Measurements from ENCODE around the gene CCPG1.

CCPG1 gene

DNA sequence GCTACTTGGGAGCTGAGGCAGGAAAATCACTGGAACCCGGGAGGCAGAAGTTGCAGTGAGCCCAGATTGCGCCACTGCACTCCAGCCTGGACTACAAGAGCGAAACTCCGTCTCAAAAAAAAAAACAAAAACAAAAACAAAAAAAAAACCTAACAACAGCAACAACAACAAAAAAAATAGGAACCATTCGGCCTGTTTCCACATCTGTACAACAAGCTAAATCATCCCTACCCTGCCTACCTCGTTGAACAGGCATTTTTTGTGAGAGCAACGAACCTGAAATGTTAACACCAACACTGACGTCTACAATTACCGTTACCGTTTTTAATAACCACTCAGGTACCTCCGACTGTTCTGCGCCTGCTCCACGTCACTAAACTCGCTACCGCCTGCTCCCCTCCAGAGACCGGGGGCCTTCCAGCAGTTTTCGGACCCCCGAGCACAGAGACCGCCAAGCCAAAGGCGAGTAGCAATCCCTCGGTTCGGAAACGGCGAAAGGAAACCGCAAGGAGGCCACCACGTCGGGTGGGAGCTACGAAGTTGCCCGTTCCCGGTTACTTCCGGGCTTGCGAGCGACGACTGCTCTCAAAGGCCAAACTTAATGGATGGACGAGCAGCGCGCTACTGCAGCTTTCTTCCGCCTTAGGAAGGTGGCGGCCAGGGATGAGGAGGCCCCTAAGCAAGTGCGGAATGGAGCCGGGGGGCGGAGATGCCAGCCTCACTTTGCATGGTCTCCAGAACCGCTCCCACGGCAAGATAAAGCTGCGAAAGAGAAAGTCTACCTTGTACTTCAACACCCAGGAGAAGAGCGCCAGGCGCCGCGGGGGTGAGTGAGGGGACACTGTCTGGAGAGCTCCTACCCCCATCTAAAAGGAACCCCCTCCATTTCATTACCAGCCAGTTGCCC lies 89.3 kb downstream of the CCPG1 start, which contains the start of the genes PIGB and PIGBOS1:
Gene PIGB, plus strand, starts transcription at position 635 of the 907 bp plus-strand sequence. Its CDS starts 29 bp downstream, at position 664.
Gene PIGBOS1, minus strand, starts transcription at position 536 of the 907 bp plus-strand sequence. CDS start 1,331 bp downstream, outside the sequence.
- peak; percentile 34 for DNase-seq
